ENCODE data around the gene LPCAT3.

Gene LPCAT3

DNA sequence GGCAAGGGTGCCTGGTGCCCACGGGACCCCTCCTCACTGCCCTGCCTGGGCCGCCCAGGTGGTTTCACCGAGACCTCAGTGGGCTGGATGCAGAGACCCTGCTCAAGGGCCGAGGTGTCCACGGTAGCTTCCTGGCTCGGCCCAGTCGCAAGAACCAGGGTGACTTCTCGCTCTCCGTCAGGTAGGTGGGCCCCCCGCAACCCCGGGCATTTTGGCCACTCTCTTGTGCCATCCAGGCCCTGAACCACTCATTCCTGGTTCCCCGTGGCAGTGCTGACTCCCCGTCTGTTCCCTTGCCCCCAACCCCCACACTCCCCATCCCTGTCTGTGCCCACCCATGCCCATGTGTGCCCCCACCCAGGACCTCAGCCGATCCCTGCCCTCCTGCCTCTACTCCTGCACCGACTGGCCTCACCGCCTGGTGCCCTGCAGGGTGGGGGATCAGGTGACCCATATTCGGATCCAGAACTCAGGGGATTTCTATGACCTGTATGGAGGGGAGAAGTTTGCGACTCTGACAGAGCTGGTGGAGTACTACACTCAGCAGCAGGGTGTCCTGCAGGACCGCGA lies 66.6 kb downstream of the LPCAT3 start:
- DNase-seq (ENCODE audit: extremely low spot score), result no peak
- CTCF ChIA-PET, result interaction anchor here (1.0 to 1.1 kb wide), 2 partner anchors 10 to 13 kb away, joined by 4 to 5 read pairs; no protein-coding TSS in a partner anchor
- TF ChIP-seq, protein P1, sequence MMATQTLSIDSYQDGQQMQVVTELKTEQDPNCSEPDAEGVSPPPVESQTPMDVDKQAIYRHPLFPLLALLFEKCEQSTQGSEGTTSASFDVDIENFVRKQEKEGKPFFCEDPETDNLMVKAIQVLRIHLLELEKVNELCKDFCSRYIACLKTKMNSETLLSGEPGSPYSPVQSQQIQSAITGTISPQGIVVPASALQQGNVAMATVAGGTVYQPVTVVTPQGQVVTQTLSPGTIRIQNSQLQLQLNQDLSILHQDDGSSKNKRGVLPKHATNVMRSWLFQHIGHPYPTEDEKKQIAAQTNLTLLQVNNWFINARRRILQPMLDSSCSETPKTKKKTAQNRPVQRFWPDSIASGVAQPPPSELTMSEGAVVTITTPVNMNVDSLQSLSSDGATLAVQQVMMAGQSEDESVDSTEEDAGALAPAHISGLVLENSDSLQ (IDR thresholded peaks at IDR 0.05), result no peak
- TF ChIP-seq FOXA1 (IDR thresholded peaks at IDR 0.05) (no peak), NFRKB (IDR thresholded peaks at IDR 0.05) (no peak), ARNT (IDR thresholded peaks at IDR 0.05) (no peak), CTBP1 (IDR thresholded peaks at IDR 0.05; ENCODE audit: borderline replicate concordance) (no peak), FOXK2 (IDR thresholded peaks at IDR 0.05) (no peak), L3MBTL2 (conservative IDR thresholded peaks at IDR 0.05) (no peak)
- POLR2A ChIA-PET, result interaction anchor here (0.8 to 3.3 kb wide), 4 partner anchors 8 to 228 kb away, joined by 3 to 21 read pairs (median 9); partner anchors contain the start of genes C12orf57, COPS7A and RNU7-1

DNA sequence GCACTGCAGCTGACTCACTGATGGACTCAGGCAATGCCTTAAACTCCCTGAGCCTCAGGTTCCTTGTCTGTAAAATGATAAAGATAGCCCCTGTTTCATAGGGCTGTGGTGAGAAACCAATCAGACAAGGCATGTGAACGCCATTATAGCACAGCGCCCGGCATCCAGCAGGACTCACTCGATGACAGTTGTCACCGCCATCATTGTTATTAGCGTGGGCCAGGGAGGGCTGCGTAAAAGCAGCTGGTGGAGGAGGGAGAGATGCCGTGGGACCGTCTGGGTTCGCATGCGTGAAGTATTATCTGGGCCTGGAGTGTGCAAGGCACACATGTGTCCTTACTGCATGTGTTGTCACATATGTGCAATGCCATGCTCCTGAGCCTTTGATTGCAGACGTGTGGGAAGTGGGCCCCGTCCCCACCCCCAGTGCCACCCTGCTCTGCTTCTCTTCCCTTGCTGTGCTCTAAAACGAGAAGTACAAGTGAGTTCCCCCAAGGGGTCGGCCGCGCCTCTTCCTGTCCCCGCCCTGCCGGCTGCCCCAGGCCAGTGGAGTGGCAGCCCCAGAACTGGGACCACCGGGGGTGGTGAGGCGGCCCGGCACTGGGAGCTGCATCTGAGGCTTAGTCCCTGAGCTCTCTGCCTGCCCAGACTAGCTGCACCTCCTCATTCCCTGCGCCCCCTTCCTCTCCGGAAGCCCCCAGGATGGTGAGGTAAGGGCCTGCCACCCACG lies 67.3 kb downstream of the LPCAT3 start, which contains the start of gene PTPN6:
Gene PTPN6 (plus strand): TSS at position 546 of the 730 bp plus-strand sequence. CDS start 157 bp downstream, at position 703.
- no peak for TF ChIP-seq L3MBTL2 (conservative IDR thresholded peaks at IDR 0.05)
- TF ChIP-seq FOXK2 (IDR thresholded peaks at IDR 0.05), result no peak
- TF ChIP-seq FOXA1 (IDR thresholded peaks at IDR 0.05), result no peak
- no peak for TF ChIP-seq BHLHE40 (IDR thresholded peaks at IDR 0.05; ENCODE audit: borderline replicate concordance)
- CTCF ChIA-PET, result no interaction called here
- no peak for DNase-seq (ENCODE audit: extremely low spot score)
- POLR2A ChIA-PET, result interaction anchor here (0.8 to 3.3 kb wide), 3 partner anchors 11 to 227 kb away, joined by 3 to 21 read pairs (median 3); partner anchors contain the start of gene COPS7A

DNA sequence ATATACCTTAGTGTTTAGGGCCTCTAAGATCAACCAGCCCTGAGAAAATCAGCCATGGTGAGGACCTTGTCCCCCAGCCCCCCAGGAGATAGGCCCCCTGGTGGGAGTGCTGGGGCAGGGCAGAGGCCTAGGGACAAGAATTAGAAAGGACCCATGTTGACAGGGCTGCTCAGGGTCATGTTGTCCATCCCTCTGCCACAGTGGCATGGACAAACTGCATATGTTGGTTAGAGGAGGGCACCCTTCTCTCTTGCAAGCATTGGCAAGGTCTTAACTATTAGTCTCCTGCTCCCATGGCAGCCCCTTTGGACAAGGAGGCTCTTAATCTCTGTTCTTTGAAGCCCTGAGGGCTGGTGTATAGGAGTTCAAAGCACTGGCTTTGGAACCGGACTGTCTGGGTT lies 67.9 kb downstream of the LPCAT3 start:
- ChIA-PET CTCF (interaction anchor here (0.6 to 1.0 kb wide), 2 partner anchors 14 to 59 kb away, joined by 3 to 5 read pairs; no protein-coding TSS in a partner anchor), POLR2A (interaction anchor here (3.3 to 8.4 kb wide), 2 partner anchors 10 to 11 kb away, joined by 21 to 450 read pairs; no protein-coding TSS in a partner anchor)
- TF ChIP-seq, protein P1 (IDR thresholded peaks at IDR 0.05), result no peak
- TF ChIP-seq ELF4 (IDR thresholded peaks at IDR 0.05), result no peak
- no peak for TF ChIP-seq HDGF (IDR thresholded peaks at IDR 0.05; ENCODE audit: borderline replicate concordance)
- no peak for TF ChIP-seq LEF1 (IDR thresholded peaks at IDR 0.05; ENCODE audit: borderline replicate concordance)
- TF ChIP-seq BHLHE40 (IDR thresholded peaks at IDR 0.05; ENCODE audit: borderline replicate concordance), result no peak
- TF ChIP-seq FOXK2 (IDR thresholded peaks at IDR 0.05), result no peak
- TF ChIP-seq L3MBTL2 (conservative IDR thresholded peaks at IDR 0.05), result no peak
- TF ChIP-seq FOXM1 (IDR thresholded peaks at IDR 0.05; ENCODE audit: borderline replicate concordance), result no peak
- TF ChIP-seq SUZ12 (IDR thresholded peaks at IDR 0.05), result no peak
- TF ChIP-seq FOXA1 (IDR thresholded peaks at IDR 0.05), result no peak
- TF ChIP-seq ARNT (IDR thresholded peaks at IDR 0.05), result no peak
- no peak for TF ChIP-seq TARDBP (IDR thresholded peaks at IDR 0.05)
- no peak for TF ChIP-seq SP1 (IDR thresholded peaks at IDR 0.05)
- TF ChIP-seq ZNF384 (IDR thresholded peaks at IDR 0.05), result no peak
- DNase-seq (ENCODE audit: extremely low spot score), result no peak

DNA sequence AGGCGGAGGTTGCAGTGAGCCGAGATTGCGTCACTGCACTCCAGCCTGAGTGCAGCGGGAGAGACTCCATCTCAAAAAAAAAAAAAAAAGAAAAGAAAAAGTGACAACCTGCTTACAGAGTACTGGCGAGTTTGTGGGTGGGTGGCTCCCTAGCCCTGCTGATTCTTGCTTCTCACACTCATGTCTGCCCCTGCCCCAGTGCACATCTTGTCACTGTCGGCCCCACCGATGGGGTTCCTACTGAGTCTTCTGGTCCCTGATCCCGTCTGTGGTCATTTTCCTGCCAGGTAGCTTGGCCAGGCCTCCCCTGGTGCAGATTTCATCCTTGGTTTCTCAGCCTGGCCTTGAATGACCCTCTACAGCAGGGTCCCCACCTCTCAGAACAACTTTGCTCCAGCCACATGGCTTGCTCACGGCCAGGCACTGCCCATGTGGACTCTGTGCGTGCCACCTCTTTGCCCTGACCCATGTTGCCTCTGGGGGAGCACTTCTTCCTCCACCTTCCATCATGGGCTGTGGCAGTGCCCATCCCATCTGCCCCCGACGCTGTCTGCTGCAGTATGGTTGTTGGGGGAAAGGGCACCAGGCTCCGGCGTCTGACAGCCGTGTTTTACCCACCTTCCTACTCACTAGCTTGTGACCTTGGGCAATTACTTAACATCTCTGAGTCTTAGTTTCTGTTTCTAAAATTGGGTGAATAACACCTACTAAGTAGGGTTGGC lies 69.2 kb downstream of the LPCAT3 start:
- ChIA-PET CTCF (interaction anchor here (1.0 to 1.4 kb wide), 3 partner anchors 13 to 23 kb away, joined by 4 to 5 read pairs (median 5); no protein-coding TSS in a partner anchor), POLR2A (interaction anchor here (0.8 to 8.4 kb wide), 3 partner anchors 8 to 11 kb away, joined by 3 to 450 read pairs (median 4); no protein-coding TSS in a partner anchor)
- TF ChIP-seq ELF4 (IDR thresholded peaks at IDR 0.05), result no peak
- 0 out of 2 replicates have a peak, but pooled peaks have one; percentile 12 for TF ChIP-seq ZNF384 (IDR thresholded peaks at IDR 0.05)
- DNase-seq (ENCODE audit: extremely low spot score), result no peak

DNA sequence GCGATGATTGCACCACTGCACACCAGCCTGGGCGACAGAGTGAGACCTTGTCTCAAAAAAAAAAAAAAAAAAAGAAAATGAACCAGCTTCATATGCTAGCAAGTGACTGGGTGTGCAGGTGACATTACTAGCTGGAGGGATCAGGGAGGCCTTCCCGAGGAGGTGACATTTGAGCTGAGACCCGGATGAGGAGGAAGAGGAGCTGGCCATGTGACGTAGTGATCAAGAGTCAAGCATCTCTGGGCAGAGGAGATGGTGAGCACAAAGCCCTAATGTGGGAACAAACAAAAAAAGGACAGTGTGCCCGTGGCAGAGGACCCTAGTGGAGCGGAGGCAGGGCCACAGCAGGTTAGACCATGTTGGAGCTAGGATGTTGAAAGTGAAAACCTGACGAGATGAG lies 70.7 kb downstream of the LPCAT3 start:
- TF ChIP-seq TARDBP (IDR thresholded peaks at IDR 0.05), result no peak
- TF ChIP-seq LEF1 (IDR thresholded peaks at IDR 0.05; ENCODE audit: borderline replicate concordance), result no peak
- no peak for TF ChIP-seq ELF4 (IDR thresholded peaks at IDR 0.05)
- DNase-seq (ENCODE audit: extremely low spot score), result no peak
- CTCF ChIA-PET, result interaction anchor here (4.8 kb wide), 1 partner anchor 14 kb away, joined by 47 read pairs; no protein-coding TSS in a partner anchor
- POLR2A ChIA-PET, result interaction anchor here (1.3 to 8.4 kb wide), 3 partner anchors 13 to 80 kb away, joined by 3 to 450 read pairs (median 59); partner anchors contain the start of gene TPI1

DNA sequence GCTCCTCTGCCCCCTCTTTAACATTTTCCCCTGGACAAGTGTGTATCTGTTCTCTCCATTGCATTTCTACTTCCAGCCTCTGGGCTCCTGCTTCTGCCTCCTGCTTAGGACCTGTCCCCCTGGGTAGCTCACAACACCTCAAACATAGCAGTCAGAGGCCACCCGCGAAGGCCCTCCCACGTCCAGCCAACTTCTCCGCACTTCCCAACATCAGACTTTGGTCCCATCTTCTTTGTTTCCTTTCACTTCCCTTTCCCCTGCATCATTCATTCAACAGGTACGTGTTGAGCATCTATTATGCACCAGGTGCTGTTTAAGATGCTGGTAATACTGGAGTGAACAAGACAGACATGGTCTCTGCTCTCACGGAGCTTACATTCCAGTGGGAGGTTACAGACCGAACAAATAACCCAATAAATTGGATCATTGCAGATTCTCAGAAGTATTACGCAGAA lies 71.3 kb downstream of the LPCAT3 start:
- TF ChIP-seq L3MBTL2 (conservative IDR thresholded peaks at IDR 0.05) (no peak), CTBP1 (IDR thresholded peaks at IDR 0.05; ENCODE audit: borderline replicate concordance) (no peak), BHLHE40 (IDR thresholded peaks at IDR 0.05; ENCODE audit: borderline replicate concordance) (no peak), ARNT (IDR thresholded peaks at IDR 0.05) (no peak)
- no peak for DNase-seq (ENCODE audit: extremely low spot score)
- ChIA-PET POLR2A (interaction anchor here (1.3 to 8.4 kb wide), 4 partner anchors 13 to 79 kb away, joined by 3 to 450 read pairs (median 34); partner anchors contain the start of gene TPI1), CTCF (interaction anchor here (0.6 to 4.8 kb wide), 3 partner anchors 15 to 57 kb away, joined by 3 to 47 read pairs (median 23); no protein-coding TSS in a partner anchor)
